ENCODE measurements around the gene LRRC58.

The LRRC58 gene

DNA sequence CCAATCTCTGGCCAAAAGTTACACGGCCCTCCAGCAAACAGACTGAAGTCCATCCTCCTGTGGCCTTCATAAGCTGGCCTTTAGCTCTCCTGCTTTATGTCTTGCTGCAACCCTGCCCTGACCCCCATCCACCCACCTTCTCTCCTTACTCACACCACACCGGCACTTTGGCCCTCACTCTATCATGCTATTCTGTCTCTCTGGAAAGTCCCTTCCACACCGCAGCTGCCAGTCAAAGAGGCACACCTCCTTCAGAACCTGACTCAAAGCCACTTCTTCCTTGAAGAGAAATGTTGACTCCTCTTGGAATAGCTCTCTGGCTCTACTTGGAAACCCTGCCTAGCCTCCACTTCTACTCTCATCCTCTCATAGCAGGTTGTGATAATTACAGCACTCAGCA lies 68.6 kb downstream of the LRRC58 start:
- Histone ChIP-seq H3K79me2 (ENCODE audit: insufficient read depth, low read length) (no peaks in the 10 kb centered on the region), H3K9me2 (replicated peaks; ENCODE audit: insufficient read depth, low read length) (no peaks in the 10 kb centered on the region), H2AFZ (ENCODE audit: low read depth, low read length, severe bottlenecking) (no peak overlapping the region), H3F3A (ENCODE audit: insufficient read depth) (no peaks in the 10 kb centered on the region), H3K4me2 (ENCODE audit: low read depth, low read length, poor library complexity, severe bottlenecking) (no peak overlapping the region), H4K20me1 (ENCODE audit: low read depth, low read length) (no peaks in the 10 kb centered on the region), H3K9ac (ENCODE audit: low read length) (no peak overlapping the region), H3K9me3 (ENCODE audit: insufficient read depth, low read length) (no peaks in the 10 kb centered on the region), H3K36me3 (ENCODE audit: low read length) (no peaks in the 10 kb centered on the region), H3K27me3 (ENCODE audit: low read length) (no peaks in the 10 kb centered on the region), H3K4me3 (ENCODE audit: insufficient read depth, low read length, poor library complexity, severe bottlenecking) (no peak overlapping the region), H3K27ac (ENCODE audit: low read depth, low read length) (no peak overlapping the region)
- TF ChIP-seq, protein P1, sequence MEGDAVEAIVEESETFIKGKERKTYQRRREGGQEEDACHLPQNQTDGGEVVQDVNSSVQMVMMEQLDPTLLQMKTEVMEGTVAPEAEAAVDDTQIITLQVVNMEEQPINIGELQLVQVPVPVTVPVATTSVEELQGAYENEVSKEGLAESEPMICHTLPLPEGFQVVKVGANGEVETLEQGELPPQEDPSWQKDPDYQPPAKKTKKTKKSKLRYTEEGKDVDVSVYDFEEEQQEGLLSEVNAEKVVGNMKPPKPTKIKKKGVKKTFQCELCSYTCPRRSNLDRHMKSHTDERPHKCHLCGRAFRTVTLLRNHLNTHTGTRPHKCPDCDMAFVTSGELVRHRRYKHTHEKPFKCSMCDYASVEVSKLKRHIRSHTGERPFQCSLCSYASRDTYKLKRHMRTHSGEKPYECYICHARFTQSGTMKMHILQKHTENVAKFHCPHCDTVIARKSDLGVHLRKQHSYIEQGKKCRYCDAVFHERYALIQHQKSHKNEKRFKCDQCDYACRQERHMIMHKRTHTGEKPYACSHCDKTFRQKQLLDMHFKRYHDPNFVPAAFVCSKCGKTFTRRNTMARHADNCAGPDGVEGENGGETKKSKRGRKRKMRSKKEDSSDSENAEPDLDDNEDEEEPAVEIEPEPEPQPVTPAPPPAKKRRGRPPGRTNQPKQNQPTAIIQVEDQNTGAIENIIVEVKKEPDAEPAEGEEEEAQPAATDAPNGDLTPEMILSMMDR (IDR thresholded peaks at IDR 0.05; ENCODE audit: insufficient read depth, low read length, poor library complexity, severe bottlenecking): no peak
- TF ChIP-seq EZH2phosphoT487 (conservative IDR thresholded peaks at IDR 0.05; ENCODE audit: low read length): no peak

DNA sequence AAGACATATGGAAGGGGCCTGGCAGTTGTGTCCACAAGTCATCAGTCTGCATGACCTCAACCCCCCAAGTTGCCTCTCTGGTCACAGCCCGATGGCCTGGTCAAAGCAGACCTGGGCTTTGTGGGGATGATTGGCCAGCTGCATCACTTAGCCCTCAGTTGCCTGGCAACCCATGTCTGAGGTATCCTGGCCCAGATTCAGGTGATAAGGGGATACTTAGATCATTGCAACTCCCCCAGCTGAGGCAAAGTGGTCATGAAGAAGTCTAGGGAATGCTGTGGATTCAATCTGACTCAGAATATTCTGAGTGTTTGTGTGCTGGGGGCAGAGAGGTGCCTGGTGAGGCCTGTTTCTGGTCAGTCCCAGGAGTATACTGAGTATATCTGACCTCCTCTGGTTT lies 69.1 kb downstream of the LRRC58 start:
- Histone ChIP-seq H3K79me2 (ENCODE audit: insufficient read depth, low read length) (no peaks in the 10 kb centered on the region), H3K9ac (ENCODE audit: low read length) (no peak overlapping the region), H3K9me3 (ENCODE audit: insufficient read depth, low read length) (no peaks in the 10 kb centered on the region), H3K4me2 (ENCODE audit: low read depth, low read length, poor library complexity, severe bottlenecking) (no peak overlapping the region), H3K27me3 (ENCODE audit: low read length) (no peaks in the 10 kb centered on the region), H3K4me3 (ENCODE audit: insufficient read depth, low read length, poor library complexity, severe bottlenecking) (no peak overlapping the region), H4K20me1 (ENCODE audit: low read depth, low read length) (no peaks in the 10 kb centered on the region), H3K27ac (ENCODE audit: low read depth, low read length) (no peak overlapping the region), H3K9me2 (replicated peaks; ENCODE audit: insufficient read depth, low read length) (no peaks in the 10 kb centered on the region), H2AFZ (ENCODE audit: low read depth, low read length, severe bottlenecking) (no peak overlapping the region), H3K36me3 (ENCODE audit: low read length) (no peaks in the 10 kb centered on the region), H3F3A (ENCODE audit: insufficient read depth) (no peaks in the 10 kb centered on the region)
- no peak for TF ChIP-seq EZH2phosphoT487 (conservative IDR thresholded peaks at IDR 0.05; ENCODE audit: low read length)
- TF ChIP-seq, protein P1 (IDR thresholded peaks at IDR 0.05; ENCODE audit: insufficient read depth, low read length, poor library complexity, severe bottlenecking): no peak

DNA sequence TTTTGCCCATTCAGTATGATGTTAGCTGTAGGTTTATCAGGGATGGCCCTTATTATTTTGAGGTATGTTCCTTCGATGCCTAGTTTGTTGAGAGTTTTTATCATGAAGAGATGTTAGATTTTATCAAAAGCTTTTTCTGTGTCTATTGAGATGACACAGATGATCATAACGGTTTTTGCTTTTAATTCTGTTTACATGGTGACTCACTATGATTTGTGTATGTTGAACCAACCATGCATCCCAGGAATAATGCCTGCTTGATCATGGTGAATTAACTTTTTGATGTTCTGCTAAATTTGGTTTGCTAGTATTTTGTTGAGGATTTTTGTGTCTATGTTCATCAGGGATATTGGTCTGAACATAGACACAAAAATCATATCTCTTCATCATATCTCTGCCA lies 72.4 kb downstream of the LRRC58 start:
- Histone ChIP-seq H4K20me1 (ENCODE audit: low read depth, low read length) (no peaks in the 10 kb centered on the region), H3K9me2 (replicated peaks; ENCODE audit: insufficient read depth, low read length) (no peaks in the 10 kb centered on the region), H3K27me3 (ENCODE audit: low read length) (no peaks in the 10 kb centered on the region), H3K27ac (ENCODE audit: low read depth, low read length) (no peak overlapping the region), H2AFZ (ENCODE audit: low read depth, low read length, severe bottlenecking) (no peak overlapping the region), H3K9ac (ENCODE audit: low read length) (no peak overlapping the region), H3K4me2 (ENCODE audit: low read depth, low read length, poor library complexity, severe bottlenecking) (no peak overlapping the region), H3K4me3 (ENCODE audit: insufficient read depth, low read length, poor library complexity, severe bottlenecking) (no peak overlapping the region), H3K9me3 (ENCODE audit: insufficient read depth, low read length) (no peaks in the 10 kb centered on the region), H3K79me2 (ENCODE audit: insufficient read depth, low read length) (no peaks in the 10 kb centered on the region), H3K36me3 (ENCODE audit: low read length) (no peaks in the 10 kb centered on the region), H3F3A (ENCODE audit: insufficient read depth) (no peaks in the 10 kb centered on the region)
- TF ChIP-seq, protein P1 (IDR thresholded peaks at IDR 0.05; ENCODE audit: insufficient read depth, low read length, poor library complexity, severe bottlenecking): no peak
- no peak for TF ChIP-seq EZH2phosphoT487 (conservative IDR thresholded peaks at IDR 0.05; ENCODE audit: low read length)

Measured in SU-DHL-6 (cell line).